CD4-positive, alpha-beta memory T cell (primary cell): Measurements from ENCODE around the gene CRYGD. TPM values are rescaled to one million over a fixed set of nuclear protein-coding genes. Genes with fewer than 3 reads are reported as not detected.
"Not testable (repeated sequence)": the region's sequence is repeated elsewhere in the genome, so short reads cannot be mapped to it uniquely, and the experiment has no call there.

Source experiments
- CTCF ChIA-PET: fragments of 350-600 bp; sonication (Branson Sonifier 250); formaldehyde crosslinking; loops from one replicate; lab custom pipeline; 2021; ENCODE audit warnings: inconsistent platforms; ENCODE audit not compliant: partially characterized antibody; lab: Charles Lee
- POLR2A ChIA-PET: fragments of 350-600 bp; sonication (Branson Sonifier 250); formaldehyde crosslinking; loops from one replicate; lab custom pipeline; 2021; ENCODE audit not compliant: partially characterized antibody; lab: Charles Lee
- DNase-seq, 5 donors: peaks; one replicate each; pipeline versions ENCODE4 v3.0.0 to v3.0.0-alpha.2; 2020 to 2022; ENCODE audit warnings: mixed read lengths in 1 of 5
- H3K27ac ChIP-seq: one replicate; pipeline ENCODE4 v1.7.0; 2013; ENCODE audit warnings: low read depth, low read length
- H3K27me3 ChIP-seq: 2 replicates; pipeline ENCODE4 v1.7.0; 2013; ENCODE audit warnings: mild to moderate bottlenecking, low read length, moderate library complexity; ENCODE audit not compliant: insufficient read depth
- H3K36me3 ChIP-seq: 2 replicates; pipeline ENCODE4 v1.7.0; 2013; ENCODE audit warnings: mild to moderate bottlenecking, low read length, moderate library complexity; ENCODE audit not compliant: insufficient read depth
- H3K4me1 ChIP-seq: 2 replicates; pipeline ENCODE4 v1.7.0; 2013; ENCODE audit warnings: mild to moderate bottlenecking, low read length, moderate library complexity; ENCODE audit not compliant: insufficient read depth
- H3K4me3 ChIP-seq, 2 donors: one replicate each; pipeline ENCODE4 v1.7.0; 2013; ENCODE audit warnings: low read length in 2 of 2, mild to moderate bottlenecking in 1 of 2
- H3K9me3 ChIP-seq, 2 donors: one replicate each; pipeline ENCODE4 v1.7.0; 2013; ENCODE audit warnings: low read length in 2 of 2, control low read depth in 1 of 2; ENCODE audit not compliant: control insufficient read depth in 1 of 2
- H3K27ac Mint-ChIP-seq, 7 donors: one replicate each; pipeline ENCODE4 v1.8.0; 2020 to 2021; ENCODE audit warnings: mixed read lengths in 7 of 7, mild to moderate bottlenecking in 6 of 7, inconsistent platforms in 3 of 7, moderate library complexity in 3 of 7
- H3K27me3 Mint-ChIP-seq, 2 donors: one replicate each; pipeline ENCODE4 v1.8.0; 2020 to 2021; ENCODE audit warnings: mixed read lengths in 2 of 2
- H3K36me3 Mint-ChIP-seq, 2 donors: one replicate each; pipeline ENCODE4 v1.8.0; 2020 to 2021; ENCODE audit warnings: mixed read lengths in 2 of 2, inconsistent platforms in 1 of 2, mild to moderate bottlenecking in 1 of 2
- H3K4me1 Mint-ChIP-seq, 4 donors: one replicate each; pipeline ENCODE4 v1.8.0; 2020 to 2021; ENCODE audit warnings: mixed read lengths in 4 of 4, mild to moderate bottlenecking in 1 of 4
- H3K4me3 Mint-ChIP-seq, 8 donors: one replicate each; pipeline ENCODE4 v1.8.0; 2020 to 2021; ENCODE audit warnings: mixed read lengths in 8 of 8, mild to moderate bottlenecking in 7 of 8, moderate library complexity in 6 of 8, inconsistent platforms in 3 of 8
- H3K9me3 Mint-ChIP-seq, 8 donors: one replicate each; pipeline ENCODE4 v1.8.0; 2020 to 2021; ENCODE audit warnings: mixed read lengths in 8 of 8, mild to moderate bottlenecking in 5 of 8, inconsistent platforms in 3 of 8, moderate library complexity in 1 of 8
- intact Hi-C: fragments of 100-400 bp; cut with micrococcal nuclease; formaldehyde crosslinking; loops from one replicate; pipeline ENCODE4 v1.15.1; 2023
- polyA plus RNA-seq, 2 donors: library from polyadenylated mRNA; unstranded; fragments of 300-500 nt; fragmentation: Illumina TruSeq; gene quantifications; one replicate each; pipeline ENCODE4 v1.2.3, GENCODE V29; 2021
- total RNA-seq, 2 experiments: library from RNA; stranded (reverse); gene quantifications; one replicate each; pipeline ENCODE4 v1.2.3, GENCODE V29; 2021

Gene CRYGD
- total and polyA plus RNA-seq, 4 experiments from 2014 or later, result not detected

GRCh38 chr2:208139447-208139846 is 15.1 kb upstream of the CRYGD start:
- CTCF ChIA-PET, result interaction anchor here (0.6 kb wide), 1 partner anchor 30 kb away, joined by 3 read pairs; no protein-coding TSS in a partner anchor

GRCh38 chr2:208138334-208138733 is 14.0 kb upstream of the CRYGD start:
- intact Hi-C loops, CTCF ChIA-PET, POLR2A ChIA-PET, H3K27ac ChIP-seq, H3K4me3 ChIP-seq, H3K4me1 Mint-ChIP-seq, H3K36me3 Mint-ChIP-seq, H3K27ac Mint-ChIP-seq, DNase-seq, H3K4me3 Mint-ChIP-seq, H3K4me1 ChIP-seq, H3K9me3 Mint-ChIP-seq, H3K36me3 ChIP-seq, H3K27me3 Mint-ChIP-seq, H3K27me3 ChIP-seq, H3K9me3 ChIP-seq: not testable (repeated sequence)

More at GRCh38 chr2:208139447-208139846, 15.1 kb upstream of the CRYGD start:
- no peak overlapping the region for H3K27ac Mint-ChIP-seq
- H3K27me3 ChIP-seq, result no peaks in the 10 kb centered on the region
- H3K4me1 Mint-ChIP-seq, result peaks cover 0 to 6% (median 1%) of the 10 kb centered on the region in 4 donors
- POLR2A ChIA-PET, result no interaction called here
- peaks cover 0 to 3% of the 10 kb centered on the region in 2 donors for H3K36me3 Mint-ChIP-seq
- no peaks in the 10 kb centered on the region for H3K36me3 ChIP-seq
- no peak for DNase-seq
- H3K9me3 Mint-ChIP-seq, result peaks cover 0 to 8% (median 4%) of the 10 kb centered on the region in 8 donors
- H3K4me3 Mint-ChIP-seq, result no peak overlapping the region
- no peak overlapping the region for H3K4me3 ChIP-seq
- intact Hi-C loops, result no loop called here
- H3K4me1 ChIP-seq, result no peaks in the 10 kb centered on the region
- no peak overlapping the region for H3K27ac ChIP-seq
- no peaks in the 10 kb centered on the region for H3K9me3 ChIP-seq
- H3K27me3 Mint-ChIP-seq, result no peaks in the 10 kb centered on the region

GRCh38 chr2:208136716-208137094 is 12.4 kb upstream of the CRYGD start:
- Mint-ChIP-seq H3K36me3 (peaks cover 0 to 3% of the 10 kb centered on the region in 2 donors), H3K27ac (no peak overlapping the region), H3K9me3 (peaks cover 0 to 8% (median 4%) of the 10 kb centered on the region in 8 donors), H3K4me3 (no peak overlapping the region), H3K4me1 (peaks cover 0 to 6% (median 1%) of the 10 kb centered on the region in 4 donors), H3K27me3 (no peaks in the 10 kb centered on the region)
- intact Hi-C loops, result no loop called here
- CTCF ChIA-PET, result interaction anchor here (1.7 kb wide), 1 partner anchor 10 kb away, joined by 3 read pairs; the partner anchor contains the start of gene CRYGB
- POLR2A ChIA-PET, result no interaction called here
- Histone ChIP-seq H3K4me1 (no peaks in the 10 kb centered on the region), H3K9me3 (no peaks in the 10 kb centered on the region), H3K27me3 (no peaks in the 10 kb centered on the region), H3K27ac (no peak overlapping the region), H3K4me3 (no peak overlapping the region), H3K36me3 (no peaks in the 10 kb centered on the region)
- no peak for DNase-seq

- H3K4me1 ChIP-seq, result no peaks in the 10 kb centered on the region
- Mint-ChIP-seq H3K9me3 (peaks cover 0 to 8% (median 4%) of the 10 kb centered on the region in 8 donors), H3K4me1 (peaks cover 0 to 6% (median 1%) of the 10 kb centered on the region in 4 donors), H3K36me3 (peaks cover 0 to 3% of the 10 kb centered on the region in 2 donors), H3K27ac (no peak overlapping the region), H3K27me3 (no peaks in the 10 kb centered on the region), H3K4me3 (no peak overlapping the region)
- H3K36me3 ChIP-seq, result no peaks in the 10 kb centered on the region
- POLR2A ChIA-PET, result no interaction called here
- intact Hi-C loops, result no loop called here
- no peak for DNase-seq
- H3K27ac ChIP-seq, result no peak overlapping the region
- H3K4me3 ChIP-seq, result no peak overlapping the region
- CTCF ChIA-PET, result interaction anchor here (1.7 kb wide), 1 partner anchor 10 kb away, joined by 3 read pairs; the partner anchor contains the start of gene CRYGB
- H3K27me3 ChIP-seq, result no peaks in the 10 kb centered on the region
- no peaks in the 10 kb centered on the region for H3K9me3 ChIP-seq
Observed at GRCh38 chr2:208135794-208136715, 11.7 kb upstream of the CRYGD start.

- H3K4me3 Mint-ChIP-seq, result no peak overlapping the region
- H3K36me3 Mint-ChIP-seq, result peaks cover 0 to 3% of the 10 kb centered on the region in 2 donors
- intact Hi-C loops, result no loop called here
- H3K4me1 Mint-ChIP-seq, result peaks cover 0 to 6% (median 1%) of the 10 kb centered on the region in 4 donors
- Histone ChIP-seq H3K27ac (no peak overlapping the region), H3K9me3 (no peaks in the 10 kb centered on the region), H3K4me1 (no peaks in the 10 kb centered on the region), H3K36me3 (no peaks in the 10 kb centered on the region), H3K4me3 (no peak overlapping the region), H3K27me3 (no peaks in the 10 kb centered on the region)
- H3K27me3 Mint-ChIP-seq, result no peaks in the 10 kb centered on the region
- ChIA-PET POLR2A (no interaction called here), CTCF (no interaction called here)
- H3K9me3 Mint-ChIP-seq, result peaks cover 0 to 8% (median 4%) of the 10 kb centered on the region in 8 donors
- DNase-seq, result no peak
- H3K27ac Mint-ChIP-seq, result peak overlapping the region in 1 of 7 donors; percentile 24
Observed at GRCh38 chr2:208134928-208135586, 10.7 kb upstream of the CRYGD start.

- DNase-seq, result no peak
- ChIA-PET CTCF (interaction anchor here (1.4 kb wide), 1 partner anchor 12 kb away, joined by 3 read pairs; no protein-coding TSS in a partner anchor), POLR2A (no interaction called here)
Observed at GRCh38 chr2:208130712-208131110, 6.4 kb upstream of the CRYGD start.

More at GRCh38 chr2:208130712-208131110, 6.4 kb upstream of the CRYGD start:
- H3K27ac Mint-ChIP-seq, result no peak overlapping the region
- Histone ChIP-seq H3K4me1 (no peaks in the 10 kb centered on the region), H3K36me3 (no peaks in the 10 kb centered on the region), H3K4me3 (no peak overlapping the region), H3K27me3 (no peaks in the 10 kb centered on the region), H3K27ac (no peak overlapping the region), H3K9me3 (no peaks in the 10 kb centered on the region)
- H3K4me1 Mint-ChIP-seq, result peaks cover 0 to 6% (median 1%) of the 10 kb centered on the region in 4 donors
- H3K27me3 Mint-ChIP-seq, result peaks cover 7 to 13% of the 10 kb centered on the region in 2 donors
- no peaks in the 10 kb centered on the region for H3K36me3 Mint-ChIP-seq
- H3K4me3 Mint-ChIP-seq, result no peak overlapping the region
- H3K9me3 Mint-ChIP-seq, result peaks cover 0 to 2% (median 0%) of the 10 kb centered on the region in 8 donors
- intact Hi-C loops, result no loop called here
